T1000 (cell line): ENCODE results near the gene PXDC1.
"Not testable (repeated sequence)": the region's sequence is repeated elsewhere in the genome, so short reads cannot be mapped to it uniquely, and the experiment has no call there.

Experiments used
- DNase-seq: peaks from one replicate; lab custom pipeline; 2025; ENCODE audit warnings: mixed read lengths; lab: John Stamatoyannopoulos, UW

PXDC1 gene

GRCh38 chr6:3782876-3783832 lies 31.6 kb upstream of the PXDC1 start:
- no peak for DNase-seq

GRCh38 chr6:3781504-3781903 lies 30.0 kb upstream of the PXDC1 start:
- DNase-seq, result no peak

GRCh38 chr6:3779574-3779849 lies 28.0 kb upstream of the PXDC1 start:
- no peak for DNase-seq

GRCh38 chr6:3778701-3779573 lies 27.4 kb upstream of the PXDC1 start:
- no peak for DNase-seq

GRCh38 chr6:3777730-3778461 lies 26.4 kb upstream of the PXDC1 start:
- DNase-seq, result no peak

GRCh38 chr6:3776881-3777507 lies 25.5 kb upstream of the PXDC1 start:
- DNase-seq, result peak; percentile 5

GRCh38 chr6:3775847-3776246 lies 24.3 kb upstream of the PXDC1 start:
- no peak for DNase-seq

- DNase-seq, result no peak
Measured at GRCh38 chr6:3775386-3775785, 23.9 kb upstream of the PXDC1 start.

GRCh38 chr6:3773678-3774298 lies 22.3 kb upstream of the PXDC1 start:
- no peak for DNase-seq

GRCh38 chr6:3772127-3772999 lies 20.9 kb upstream of the PXDC1 start:
- DNase-seq, result not testable (repeated sequence)

GRCh38 chr6:3771407-3772011 lies 20.0 kb upstream of the PXDC1 start:
- DNase-seq, result no peak

GRCh38 chr6:3770023-3770720 lies 18.7 kb upstream of the PXDC1 start:
- DNase-seq, result no peak

GRCh38 chr6:3769610-3770009 lies 18.1 kb upstream of the PXDC1 start:
- DNase-seq, result no peak

- DNase-seq, result no peak
Measured at GRCh38 chr6:3768502-3768901, 17.0 kb upstream of the PXDC1 start.

GRCh38 chr6:3767483-3767882 lies 16.0 kb upstream of the PXDC1 start:
- DNase-seq, result not testable (repeated sequence)

- no peak for DNase-seq
Measured at GRCh38 chr6:3766214-3766613, 14.7 kb upstream of the PXDC1 start.

- no peak for DNase-seq
Measured at GRCh38 chr6:3765415-3765814, 13.9 kb upstream of the PXDC1 start.

- DNase-seq, result no peak
Measured at GRCh38 chr6:3764516-3765335, 13.2 kb upstream of the PXDC1 start.
